PC-3 (cell line): ENCODE measurements around the gene ESR2. TPM values are rescaled to one million over a fixed set of nuclear protein-coding genes. Genes with fewer than 3 reads are reported as not detected.

ENCODE experiments used
- ATAC-seq: fragments of 200-7000 bp; cut with Tn5 transposase; 2 replicates; pipeline ENCODE4 v1.9.1; 2020; ENCODE audit warnings: mild to moderate bottlenecking, moderate library complexity
- BruUV-seq: library from RNA; stranded (reverse); fragments of 400-500 nt; replicated peaks from 2 replicates; lab custom pipeline; 2021; lab: Mats Ljungman, UMichigan
- CTCF ChIA-PET: fragments of 300-600 bp; sonication (Branson Sonifier 250); formaldehyde crosslinking; loops from one replicate; lab custom pipeline; 2022; ENCODE audit warnings: antibody characterized with exemption; lab: Charles Lee
- POLR2A ChIA-PET: fragments of 300-600 bp; sonication (Branson Sonifier 250); formaldehyde crosslinking; loops from one replicate; lab custom pipeline; 2022; ENCODE audit warnings: antibody characterized with exemption; ENCODE audit not compliant: unreplicated experiment; lab: Charles Lee
- DNase-seq: peaks from one replicate; pipeline ENCODE4 v3.0.0-alpha.2; 2015
- H2AFZ ChIP-seq: fragments of 300-600 bp; sonication (generic); 2 replicates; pipeline ENCODE4 v1.6.0; 2016; ENCODE audit warnings: antibody characterized with exemption, low read length
- H3F3A ChIP-seq: fragments of 300-600 bp; sonication (generic); one replicate; pipeline ENCODE4 v1.6.0; 2017; ENCODE audit warnings: antibody characterized with exemption, low read length, control low read depth, mild to moderate bottlenecking; ENCODE audit not compliant: unreplicated experiment
- H3K27ac ChIP-seq: fragments of 300-600 bp; sonication (generic); 2 replicates; pipeline ENCODE4 v1.5.1; 2016; ENCODE audit warnings: mild to moderate bottlenecking, low read length
- H3K27me3 ChIP-seq: fragments of 300-600 bp; sonication (generic); 2 replicates; pipeline ENCODE4 v1.6.1; 2016; ENCODE audit warnings: low read length, mixed read lengths
- H3K36me3 ChIP-seq: fragments of 300-600 bp; sonication (generic); 2 replicates; pipeline ENCODE4 v1.6.1; 2016; ENCODE audit warnings: low read depth, mixed run types, low read length, mixed read lengths
- H3K4me1 ChIP-seq: fragments of 300-600 bp; sonication (generic); 2 replicates; pipeline ENCODE4 v1.5.1; 2016; ENCODE audit warnings: low read length; ENCODE audit not compliant: insufficient read depth
- H3K4me2 ChIP-seq: fragments of 300-600 bp; sonication (generic); 2 replicates; pipeline ENCODE4 v1.6.0; 2016; ENCODE audit warnings: low read length
- H3K4me3 ChIP-seq: fragments of 300-600 bp; sonication (generic); 2 replicates; pipeline ENCODE4 v1.5.1; 2016; ENCODE audit warnings: mild to moderate bottlenecking, low read length, mixed read lengths
- H3K79me2 ChIP-seq: fragments of 300-600 bp; sonication (generic); 2 replicates; pipeline ENCODE4 v1.6.1; 2017; ENCODE audit warnings: low read length, mixed read lengths
- H3K9ac ChIP-seq: fragments of 300-600 bp; sonication (generic); 2 replicates; pipeline ENCODE4 v1.6.0; 2016; ENCODE audit warnings: mild to moderate bottlenecking, low read length
- H3K9me2 ChIP-seq: fragments of 300-600 bp; sonication (generic); replicated peaks from 2 replicates; pipeline ENCODE4 v1.6.1; 2016; ENCODE audit warnings: mixed run types, low read length, mixed read lengths
- H3K9me3 ChIP-seq: fragments of 300-600 bp; sonication (generic); 2 replicates; pipeline ENCODE4 v1.6.1; 2016; ENCODE audit warnings: low read length, mixed read lengths
- H4K20me1 ChIP-seq: fragments of 300-600 bp; sonication (generic); 2 replicates; pipeline ENCODE4 v1.6.1; 2016; ENCODE audit warnings: low read length, mixed read lengths
- CTCF ChIP-seq: fragments of 300-600 bp; sonication (generic); conservative IDR thresholded peaks from 2 replicates; pipeline ENCODE4 v1.5.1; 2017; ENCODE audit warnings: antibody characterized with exemption, low read depth, mild to moderate bottlenecking, low read length
- EZH2 ChIP-seq: fragments of 300-600 bp; sonication (generic); IDR thresholded peaks from one replicate; pipeline ENCODE4 v1.6.1; 2017; ENCODE audit warnings: antibody characterized with exemption, mild to moderate bottlenecking, low read length; ENCODE audit not compliant: unreplicated experiment
- EZH2phosphoT487 ChIP-seq: fragments of 300-600 bp; sonication (generic); IDR thresholded peaks from 2 replicates; pipeline ENCODE4 v1.6.1; 2018; ENCODE audit warnings: mild to moderate bottlenecking, antibody characterized with exemption, low read length, borderline replicate concordance
- intact Hi-C: fragments of 100-400 bp; cut with micrococcal nuclease; formaldehyde crosslinking; loops from 2 replicates; pipeline ENCODE4 v1.9.0; 2023
- total RNA-seq: library from RNA; depleted of rRNA; stranded (reverse); fragments of >200 nt; gene quantifications from 2 replicates; pipeline ENCODE4 v1.2.3, GENCODE V29; 2014

The ESR2 gene
- total RNA-seq, 1 experiment from 2014 or later = 0.18 TPM

GRCh38 chr14:64117671-64118402 lies 176.3 kb downstream of the ESR2 start:
- H3K9me3 ChIP-seq = no peaks in the 10 kb centered on the region
- peak; percentile 99 for ATAC-seq

GRCh38 chr14:64115401-64115800 lies 178.8 kb downstream of the ESR2 start:
- Histone ChIP-seq H3K27ac (no peak overlapping the region), H3K9me3 (no peaks in the 10 kb centered on the region), H3K4me2 (no peak overlapping the region), H3K9me2 (no peaks in the 10 kb centered on the region), H3K9ac (no peak overlapping the region), H2AFZ (no peak overlapping the region), H3K36me3 (no peaks in the 10 kb centered on the region), H3K27me3 (no peaks in the 10 kb centered on the region), H3K4me1 (peaks cover 19% of the 10 kb centered on the region), H4K20me1 (no peaks in the 10 kb centered on the region), H3K4me3 (no peak overlapping the region), H3K79me2 (no peaks in the 10 kb centered on the region), H3F3A (no peaks in the 10 kb centered on the region)
- no TSS peak for BruUV-seq
- DNase-seq = no peak
- intact Hi-C loops = no loop called here
- CTCF ChIA-PET = no interaction called here
- POLR2A ChIA-PET = no interaction called here
- TF ChIP-seq EZH2phosphoT487 (no peak), CTCF (no peak), EZH2 (no peak)
- ATAC-seq = no peak

More at GRCh38 chr14:64117671-64118402, 176.3 kb downstream of the ESR2 start:
- Histone ChIP-seq H3K27me3 (no peaks in the 10 kb centered on the region), H3K27ac (peak overlapping the region; percentile 75), H3K4me2 (peak overlapping the region; percentile 51), H3K36me3 (no peaks in the 10 kb centered on the region), H4K20me1 (no peaks in the 10 kb centered on the region), H3K9me2 (no peaks in the 10 kb centered on the region), H3K9ac (peak overlapping the region; percentile 17; the same call in 1 of the 2 replicates), H3K79me2 (no peaks in the 10 kb centered on the region), H2AFZ (peak overlapping the region; percentile 63; the same call in 1 of the 2 replicates), H3K4me1 (peaks cover 14% of the 10 kb centered on the region), H3K4me3 (no peak overlapping the region), H3F3A (no peaks in the 10 kb centered on the region)
- DNase-seq = peak; percentile 69
- ChIA-PET CTCF (interaction anchor here (0.7 kb wide), 1 partner anchor 185 kb away, joined by 3 read pairs; no protein-coding TSS in a partner anchor), POLR2A (no interaction called here)
- TF ChIP-seq EZH2phosphoT487 = no peak
- TF ChIP-seq CTCF = 0 out of 2 replicates have a peak, but pooled peaks have one; percentile 16
- no TSS peak for BruUV-seq
- intact Hi-C loops = loop anchor here (2.0 kb wide), 1 partner anchor 29 kb away; no protein-coding TSS in a partner anchor

- Histone ChIP-seq H3K27me3 (no peaks in the 10 kb centered on the region), H4K20me1 (no peaks in the 10 kb centered on the region), H3K27ac (no peak overlapping the region), H3F3A (no peaks in the 10 kb centered on the region), H3K4me3 (no peak overlapping the region), H3K9ac (no peak overlapping the region), H3K4me2 (no peak overlapping the region), H3K79me2 (no peaks in the 10 kb centered on the region), H3K4me1 (peaks cover 19% of the 10 kb centered on the region), H3K9me2 (no peaks in the 10 kb centered on the region), H2AFZ (no peak overlapping the region), H3K36me3 (no peaks in the 10 kb centered on the region), H3K9me3 (no peaks in the 10 kb centered on the region)
- ChIA-PET CTCF (no interaction called here), POLR2A (no interaction called here)
- BruUV-seq = no TSS peak
- no peak for DNase-seq
- no peak for ATAC-seq
- TF ChIP-seq CTCF = no peak
- no peak for TF ChIP-seq EZH2
- no peak for TF ChIP-seq EZH2phosphoT487
- intact Hi-C loops = no loop called here
Measured at GRCh38 chr14:64114796-64115195, 179.4 kb downstream of the ESR2 start.
